Endodermal cell (in vitro differentiated cells): ENCODE results near the gene ELANE. TPM values are rescaled to one million over a fixed set of nuclear protein-coding genes. Genes with fewer than 3 reads are reported as not detected.
"Not testable (repeated sequence)": the region's sequence is repeated elsewhere in the genome, so short reads cannot be mapped to it uniquely, and the experiment has no call there.

Experiments
- DNase-seq: peaks from one replicate; pipeline ENCODE4 v3.0.0-alpha.2; 2017
- H3K27ac ChIP-seq: 2 replicates; pipeline ENCODE4 v1.5.1; 2013; ENCODE audit warnings: mild to moderate bottlenecking, low read depth, low read length, moderate library complexity
- H3K27me3 ChIP-seq: 2 replicates; pipeline ENCODE4 v1.6.1; 2013; ENCODE audit warnings: mild to moderate bottlenecking, low read length, moderate library complexity; ENCODE audit not compliant: insufficient read depth, control insufficient read depth, poor library complexity, severe bottlenecking
- H3K36me3 ChIP-seq: 2 replicates; pipeline ENCODE4 v1.7.0; 2013; ENCODE audit warnings: mild to moderate bottlenecking, low read length, moderate library complexity; ENCODE audit not compliant: control insufficient read depth, insufficient read depth
- H3K4me1 ChIP-seq: one replicate; pipeline ENCODE4 v1.7.0; 2013; ENCODE audit warnings: low read length; ENCODE audit not compliant: control insufficient read depth, insufficient read depth
- H3K4me3 ChIP-seq: 2 replicates; pipeline ENCODE4 v1.5.1; 2013; ENCODE audit warnings: mild to moderate bottlenecking, low read length, moderate library complexity
- H3K9ac ChIP-seq: 2 replicates; pipeline ENCODE4 v1.6.1; 2013; ENCODE audit warnings: mild to moderate bottlenecking, low read length, moderate library complexity; ENCODE audit not compliant: poor library complexity, severe bottlenecking; ENCODE audit errors: extremely low read depth
- H3K9me3 ChIP-seq: 2 replicates; pipeline ENCODE4 v1.6.1; 2013; ENCODE audit warnings: mild to moderate bottlenecking, low read length, moderate library complexity; ENCODE audit not compliant: control insufficient read depth
- H3K27ac Mint-ChIP-seq: 2 replicates; pipeline ENCODE4 v1.8.0; 2020; ENCODE audit warnings: mixed read lengths
- H3K27me3 Mint-ChIP-seq: 2 replicates; pipeline ENCODE4 v1.8.0; 2021; ENCODE audit warnings: mild to moderate bottlenecking, mixed read lengths; ENCODE audit not compliant: insufficient read depth
- H3K36me3 Mint-ChIP-seq: 2 replicates; pipeline ENCODE4 v1.8.0; 2020; ENCODE audit warnings: low read depth, mixed read lengths
- H3K4me1 Mint-ChIP-seq: 2 replicates; pipeline ENCODE4 v1.8.0; 2020; ENCODE audit warnings: mixed read lengths
- H3K4me3 Mint-ChIP-seq: 2 replicates; pipeline ENCODE4 v1.8.0; 2020; ENCODE audit warnings: mild to moderate bottlenecking, moderate library complexity, mixed read lengths
- H3K9me3 Mint-ChIP-seq: 2 replicates; pipeline ENCODE4 v1.8.0; 2020; ENCODE audit warnings: mild to moderate bottlenecking, mixed read lengths
- CTCF ChIP-seq: fragments of 200-600 bp; sonication (generic); conservative IDR thresholded peaks from 2 replicates; pipeline ENCODE4 v1.5.0; 2021; ENCODE audit warnings: antibody characterized with exemption, mild to moderate bottlenecking
- WGBS, 2 experiments: methylation state at CpG; one replicate each; pipeline versions ENCODE4 v1.1.5 to v1.1.7; 2013; ENCODE audit warnings: missing lambda C conversion rate in 2 of 2, mixed read lengths in 1 of 2; ENCODE audit not compliant: insufficient coverage in 1 of 2, insufficient read length in 1 of 2; 5-methylcytosine and 5-hydroxymethylcytosine counted together
- total RNA-seq, 2 donors: library from RNA; stranded (reverse); fragmentation: NEBNext Ultra II Directional in 1 of 2; extraction: Animal tissue kit (Norgen Biotek cat#: 25700) in 1 of 2; gene quantifications; 2 replicates in 1 of 2; 3 replicates in 1 of 2; pipeline ENCODE4 v1.2.1, GENCODE V29; 2021

ELANE gene
- total RNA-seq, 2 donors from 2014 or later, result not detected

GRCh38 chr19:815079-815774 lies 36.9 kb upstream of the ELANE start:
- no peaks in the 10 kb centered on the region for H3K27me3 Mint-ChIP-seq
- no peaks in the 10 kb centered on the region for H3K9me3 ChIP-seq
- H3K4me3 Mint-ChIP-seq, result no peak overlapping the region
- peaks cover 24% of the 10 kb centered on the region for H3K36me3 ChIP-seq
- DNase-seq, result peak; percentile 69
- no peak for TF ChIP-seq CTCF
- H3K27ac ChIP-seq, result no peak overlapping the region
- no peaks in the 10 kb centered on the region for H3K4me1 Mint-ChIP-seq
- peaks cover 37% of the 10 kb centered on the region for H3K36me3 Mint-ChIP-seq
- no peak overlapping the region for H3K27ac Mint-ChIP-seq
- H3K9me3 Mint-ChIP-seq, result no peaks in the 10 kb centered on the region
- H3K4me3 ChIP-seq, result no peak overlapping the region
- H3K27me3 ChIP-seq, result no peaks in the 10 kb centered on the region
- H3K4me1 ChIP-seq, result no peaks in the 10 kb centered on the region
- WGBS, 2 experiments, result 93 to 96% methylated on average over 42 to 47 of the region's 47 CpGs
- no peak overlapping the region for H3K9ac ChIP-seq

- H3K4me1 ChIP-seq, result no peaks in the 10 kb centered on the region
- no peak overlapping the region for H3K4me3 ChIP-seq
- no peaks in the 10 kb centered on the region for H3K4me1 Mint-ChIP-seq
- H3K27me3 Mint-ChIP-seq, result no peaks in the 10 kb centered on the region
- no peak overlapping the region for H3K4me3 Mint-ChIP-seq
- H3K9me3 ChIP-seq, result no peaks in the 10 kb centered on the region
- no peak overlapping the region for H3K9ac ChIP-seq
- no peaks in the 10 kb centered on the region for H3K9me3 Mint-ChIP-seq
- no peak for TF ChIP-seq CTCF
- no peak overlapping the region for H3K27ac Mint-ChIP-seq
- no peaks in the 10 kb centered on the region for H3K27me3 ChIP-seq
- no peak overlapping the region for H3K27ac ChIP-seq
- WGBS, 2 experiments, result 96 to 99% methylated on average over 13 of the region's 13 CpGs
- peaks cover 32% of the 10 kb centered on the region for H3K36me3 Mint-ChIP-seq
- DNase-seq, result peak; percentile 60
- H3K36me3 ChIP-seq, result peaks cover 17% of the 10 kb centered on the region
These were observed 36.2 kb upstream of the ELANE start for GRCh38 chr19:815775-816499.

GRCh38 chr19:816500-816857 lies 35.6 kb upstream of the ELANE start:
- no peak for DNase-seq
- no peak overlapping the region for H3K9ac ChIP-seq
- no peak for TF ChIP-seq CTCF
- no peaks in the 10 kb centered on the region for H3K9me3 Mint-ChIP-seq
- H3K9me3 ChIP-seq, result no peaks in the 10 kb centered on the region
- peaks cover 29% of the 10 kb centered on the region for H3K36me3 Mint-ChIP-seq
- H3K27me3 ChIP-seq, result no peaks in the 10 kb centered on the region
- H3K36me3 ChIP-seq, result peaks cover 11% of the 10 kb centered on the region
- WGBS, 2 experiments, result 96 to 100% methylated on average over 2 of the region's 2 CpGs
- H3K4me1 ChIP-seq, result no peaks in the 10 kb centered on the region
- no peak overlapping the region for H3K27ac ChIP-seq
- no peaks in the 10 kb centered on the region for H3K27me3 Mint-ChIP-seq
- no peak overlapping the region for H3K27ac Mint-ChIP-seq
- no peak overlapping the region for H3K4me3 Mint-ChIP-seq
- no peak overlapping the region for H3K4me3 ChIP-seq
- H3K4me1 Mint-ChIP-seq, result no peaks in the 10 kb centered on the region

- H3K4me3 ChIP-seq, result peak overlapping the region; percentile 80
- Mint-ChIP-seq H3K36me3 (peaks cover 14% of the 10 kb centered on the region), H3K4me3 (peak overlapping the region; percentile 63)
These were observed 31.9 kb upstream of the ELANE start for GRCh38 chr19:820212-820611.

More at GRCh38 chr19:820212-820611, 31.9 kb upstream of the ELANE start:
- not testable (repeated sequence) for H3K27ac ChIP-seq, H3K9ac ChIP-seq, H3K36me3 ChIP-seq, H3K4me1 ChIP-seq, H3K9me3 Mint-ChIP-seq, H3K27me3 Mint-ChIP-seq, H3K9me3 ChIP-seq, H3K4me1 Mint-ChIP-seq, H3K27me3 ChIP-seq, H3K27ac Mint-ChIP-seq, DNase-seq
- WGBS, 2 experiments, result 94 to 100% methylated on average over 4 of the region's 5 CpGs
